Prostate gland (tissue), 2 donors: Measurements from ENCODE around the gene EXOC3L1.

ENCODE experiments used
- CTCF ChIP-seq, 4 experiments: fragments of 200-600 bp in 2 of 4; fragments of 450-650 bp in 2 of 4; sonication (generic) in 2 of 4; IDR thresholded peaks; 1 replicate in 3 of 4; 2 replicates in 1 of 4; pipeline ENCODE4 v1.5.1; 2016 to 2019; ENCODE audit warnings: antibody characterized with exemption in 4 of 4, mild to moderate bottlenecking in 2 of 4, moderate library complexity in 2 of 4
- POLR2A ChIP-seq: fragments of 450-650 bp; IDR thresholded peaks from one replicate; pipeline ENCODE4 v1.6.1; 2016; ENCODE audit warnings: antibody characterized with exemption, mild to moderate bottlenecking

- TF ChIP-seq CTCF (IDR thresholded peaks at IDR 0.05) (no peak), POLR2A (no peak)
These were observed 17.5 kb upstream of the EXOC3L1 start for GRCh38 chr16:67207249-67208091.
